Measurements from ENCODE around the gene CLSTN2. TPM values are rescaled to one million over a fixed set of nuclear protein-coding genes. Genes with fewer than 3 reads are reported as not detected.

Gene CLSTN2
- total and polyA plus RNA-seq, 2 of the 4 experiments (the other 2 are of a cell fraction): under 0.01 to 0.07 TPM

- H3K4ac ChIP-seq (ENCODE audit: low read depth, low read length): no peak overlapping the region
- no peak overlapping the region for H4K5ac ChIP-seq (ENCODE audit: low read depth, low read length)
- H4K8ac ChIP-seq (ENCODE audit: low read depth in 2 of 2, low read length in 2 of 2): no peak overlapping the region
- H3K18ac ChIP-seq (ENCODE audit: low read depth, low read length): no peak overlapping the region
- H3K23ac ChIP-seq (ENCODE audit: low read depth, low read length): no peak overlapping the region
- TF ChIP-seq MAZ (IDR thresholded peaks at IDR 0.05; ENCODE audit: borderline replicate concordance, low read depth, low read length) (no peak), CHD1 (IDR thresholded peaks at IDR 0.05; ENCODE audit: low read depth, low read length) (no peak), RAD21 (IDR thresholded peaks at IDR 0.05; ENCODE audit: low read length) (no peak), POLR2A (IDR thresholded peaks at IDR 0.05; ENCODE audit: low read depth, low read length) (no peak), FOS (IDR thresholded peaks at IDR 0.05; ENCODE audit: low read depth, low read length) (no peak)
- no peak overlapping the region for H2BK20ac ChIP-seq (ENCODE audit: low read depth, low read length)
- no peaks in the 10 kb centered on the region for H3K9me3 ChIP-seq (ENCODE audit: control insufficient read depth, insufficient read depth, low read length)
- POLR2A ChIA-PET (ENCODE audit: unreplicated experiment): no interaction called here
- no peak overlapping the region for H3K9ac ChIP-seq (ENCODE audit: low read depth, low read length)
- no peaks in the 10 kb centered on the region for H3K4me1 ChIP-seq (ENCODE audit: control insufficient read depth, insufficient read depth, low read length)
- ATAC-seq (ENCODE audit: low read depth) (no peak), DNase-seq (no peak)
- no peak overlapping the region for H2BK120ac ChIP-seq (ENCODE audit: low read depth, low read length)
- no peaks in the 10 kb centered on the region for H3K9me1 ChIP-seq (ENCODE audit: insufficient read depth, low read length)
- WGBS, 2 experiments (ENCODE audit: extremely low coverage in 2 of 2, insufficient read length in 1 of 2): no CpG with 5 or more reads among the region's 1 CpG
- H4K91ac ChIP-seq (ENCODE audit: insufficient read depth, low read depth, low read length): no peak overlapping the region
- H2AFZ ChIP-seq (replicated peaks; ENCODE audit: low read length, poor library complexity): no peak overlapping the region
- H3K56ac ChIP-seq (ENCODE audit: extremely low read depth, insufficient read depth, low read length): no peak overlapping the region
- no peaks in the 10 kb centered on the region for H3K36me3 ChIP-seq (ENCODE audit: control insufficient read depth, insufficient read depth, low read length)
- H3K4me2 ChIP-seq (ENCODE audit: low read depth, low read length): no peak overlapping the region
- H3K14ac ChIP-seq (replicated peaks; ENCODE audit: low read depth, low read length): no peak overlapping the region
- no peaks in the 10 kb centered on the region for H4K20me1 ChIP-seq (ENCODE audit: insufficient read depth, low read length)
- H2AK5ac ChIP-seq (ENCODE audit: low read depth, low read length): no peak overlapping the region
- CTCF ChIA-PET: no interaction called here
- no peak overlapping the region for H2BK15ac ChIP-seq (ENCODE audit: low read depth, low read length)
- BruUV-seq (replicated peaks): no TSS peak
- in situ Hi-C loops (cut with MboI; ENCODE audit: low sequenced_read_pairs): no loop called here
- no peak overlapping the region for H3K4me3 ChIP-seq (ENCODE audit: insufficient read depth, low read depth, low read length)
- no peaks in the 10 kb centered on the region for H3K27me3 ChIP-seq (ENCODE audit: control insufficient read depth, insufficient read depth, low read length)
- no peak overlapping the region for H3K27ac ChIP-seq (ENCODE audit: insufficient read depth, low read length)
- intact Hi-C loops (cut with micrococcal nuclease): no loop called here
- dilution Hi-C loops (cut with HindIII; ENCODE audit: low sequenced_read_pairs, unreplicated experiment): no loop called here
- no peaks in the 10 kb centered on the region for H3K79me1 ChIP-seq (ENCODE audit: low read depth in 1 of 2, low read length in 2 of 2)
- H2AK9ac ChIP-seq (replicated peaks; ENCODE audit: low read depth, low read length, poor library complexity): no peak overlapping the region
- no peak overlapping the region for H2BK5ac ChIP-seq (ENCODE audit: low read depth, low read length, poor library complexity, severe bottlenecking)
These were observed 449.9 kb downstream of the CLSTN2 start for GRCh38 chr3:140384876-140385275.

All from IMR-90 (cell line).